HG03095 (cell line): ENCODE results near the gene FAM120B.
"Not testable (repeated sequence)": the region's sequence is repeated elsewhere in the genome, so short reads cannot be mapped to it uniquely, and the experiment has no call there.

Source experiments
- ATAC-seq: cut with Tn5 transposase; IDR thresholded peaks from one replicate; pipeline ENCODE4 v1.9.1; 2021; ENCODE audit warnings: moderate library complexity; ENCODE audit not compliant: unreplicated experiment

Gene FAM120B

DNA sequence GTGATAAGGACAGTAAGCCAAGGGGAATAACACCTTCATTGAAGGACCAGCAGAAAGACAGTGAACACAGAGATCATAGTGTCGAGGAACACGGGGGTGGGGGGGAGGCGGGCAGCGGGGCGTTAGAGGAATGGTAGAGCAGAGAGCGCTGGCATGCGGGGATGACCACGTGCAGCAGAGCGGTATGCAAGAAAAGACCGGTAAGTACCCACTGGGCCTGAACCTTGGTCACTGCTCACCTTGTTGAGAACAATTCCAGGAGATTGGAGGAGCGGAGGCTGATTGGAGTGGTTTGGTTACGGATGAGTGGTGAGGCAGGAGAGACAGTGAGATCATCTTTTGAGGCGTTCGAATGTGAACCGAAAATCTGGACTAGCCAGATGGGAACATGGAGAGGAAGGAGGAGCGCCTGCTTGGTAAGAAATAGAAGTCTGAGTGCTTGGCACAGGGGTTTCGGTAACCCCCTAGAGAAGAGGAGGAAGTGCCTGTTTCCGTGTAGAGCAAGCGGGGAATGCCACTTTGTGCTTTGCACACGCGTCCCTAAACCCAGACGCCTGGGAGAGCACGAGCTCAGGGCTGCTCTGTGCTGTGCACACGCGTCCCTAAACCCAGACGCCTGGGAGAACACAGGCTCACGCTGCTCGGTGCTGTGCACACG lies 70.0 kb downstream of the FAM120B start:
- ATAC-seq: no peak

DNA sequence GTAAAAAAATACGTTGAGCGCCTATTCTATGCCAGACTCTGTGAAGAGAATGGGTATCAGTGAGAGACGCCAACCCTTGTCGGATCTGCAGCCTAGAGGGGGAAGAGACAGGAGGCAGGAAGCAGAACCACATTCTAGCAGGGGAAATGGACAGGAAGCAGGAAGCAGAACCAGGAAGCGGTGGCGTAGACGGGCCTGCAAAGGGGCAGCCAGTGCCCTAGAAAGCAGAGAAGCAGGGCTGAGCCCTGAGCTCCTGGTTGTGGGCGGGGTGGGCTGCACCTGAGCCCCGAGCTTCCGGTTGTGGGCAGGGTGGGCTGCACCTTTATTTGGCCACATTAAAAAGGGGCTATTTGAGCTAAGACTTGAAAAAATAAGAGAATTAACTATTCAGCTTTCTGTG lies 71.9 kb downstream of the FAM120B start:
- no peak for ATAC-seq

DNA sequence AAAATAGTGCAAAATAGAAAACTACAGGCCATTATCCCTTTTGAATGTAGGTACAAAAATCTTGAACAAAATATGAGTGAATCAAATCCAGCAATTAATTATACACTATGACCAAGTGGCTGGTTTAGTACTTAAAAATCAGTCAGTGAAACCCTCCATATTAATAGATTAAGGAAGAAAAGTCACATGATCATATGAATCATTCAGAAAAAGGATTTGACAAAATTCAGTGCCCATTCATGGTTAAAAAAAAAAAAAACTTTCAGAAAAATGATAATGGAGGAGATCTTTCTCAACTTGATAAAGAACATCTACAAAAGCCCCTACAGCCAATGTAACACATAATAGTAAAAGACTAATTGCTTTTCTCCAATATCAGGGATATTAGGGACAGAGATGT lies 75.0 kb downstream of the FAM120B start:
- ATAC-seq: no peak

DNA sequence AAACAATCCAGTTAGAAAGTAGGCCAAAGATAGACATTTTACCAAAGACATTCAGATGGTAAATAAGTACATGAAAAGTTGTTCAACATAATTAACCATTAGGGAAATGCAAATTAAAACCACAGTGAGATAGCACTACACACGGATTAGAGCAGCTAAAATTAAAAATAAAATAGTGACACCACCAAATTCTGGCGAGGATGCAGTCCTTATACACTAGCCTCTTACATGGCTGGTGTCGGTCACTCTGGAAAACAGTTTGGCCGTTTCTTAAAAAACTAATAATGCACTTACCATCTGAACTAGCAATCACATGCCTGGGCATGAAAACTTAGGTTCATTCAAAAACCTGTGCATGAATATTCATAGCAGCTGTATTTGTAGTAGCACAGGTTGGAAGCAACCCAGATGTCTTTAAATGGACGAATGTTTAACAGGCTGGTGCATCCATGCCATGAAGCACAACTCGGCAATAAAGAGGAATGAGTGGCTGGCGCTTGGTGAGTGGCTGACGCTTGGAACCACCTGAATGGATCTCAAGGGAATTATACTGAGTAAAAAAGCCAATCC lies 77.0 kb downstream of the FAM120B start:
- ATAC-seq: no peak

DNA sequence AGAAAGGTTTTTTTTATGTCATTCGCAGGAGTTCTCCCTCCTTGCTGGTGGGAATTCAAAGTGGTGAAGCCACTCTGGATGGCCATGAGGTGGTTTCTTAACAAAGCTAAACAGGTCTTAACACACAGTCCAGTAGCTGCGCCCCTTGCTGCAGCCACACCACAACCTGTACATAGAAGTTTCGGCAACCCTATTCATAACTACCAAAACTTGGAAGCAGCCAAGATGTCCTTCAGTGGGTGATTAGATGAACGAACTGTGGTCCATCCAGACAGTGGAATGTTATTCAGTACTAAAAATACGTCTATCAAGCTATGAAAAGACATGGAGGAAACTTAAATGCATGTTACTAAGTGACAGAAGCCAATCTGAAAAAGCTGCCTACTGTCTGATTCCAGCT lies 78.9 kb downstream of the FAM120B start:
- ATAC-seq: no peak

DNA sequence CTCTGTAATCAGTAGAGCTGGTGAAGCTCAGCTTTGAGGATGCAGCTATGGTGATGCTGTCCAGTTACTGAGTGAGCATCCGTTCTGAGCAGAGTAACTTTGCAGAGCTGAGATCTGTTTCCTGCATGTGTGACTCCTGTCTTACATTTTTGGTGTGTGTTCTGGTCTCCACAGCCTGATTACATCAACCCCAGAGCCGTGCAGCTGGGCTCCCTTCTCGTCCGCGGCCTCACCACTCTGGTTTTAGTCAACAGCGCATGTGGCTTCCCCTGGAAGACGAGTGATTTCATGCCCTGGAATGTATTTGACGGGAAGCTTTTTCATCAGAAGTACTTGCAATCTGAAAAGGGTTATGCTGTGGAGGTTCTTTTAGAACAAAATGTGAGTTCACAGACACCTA lies 81.6 kb downstream of the FAM120B start:
- no peak for ATAC-seq

DNA sequence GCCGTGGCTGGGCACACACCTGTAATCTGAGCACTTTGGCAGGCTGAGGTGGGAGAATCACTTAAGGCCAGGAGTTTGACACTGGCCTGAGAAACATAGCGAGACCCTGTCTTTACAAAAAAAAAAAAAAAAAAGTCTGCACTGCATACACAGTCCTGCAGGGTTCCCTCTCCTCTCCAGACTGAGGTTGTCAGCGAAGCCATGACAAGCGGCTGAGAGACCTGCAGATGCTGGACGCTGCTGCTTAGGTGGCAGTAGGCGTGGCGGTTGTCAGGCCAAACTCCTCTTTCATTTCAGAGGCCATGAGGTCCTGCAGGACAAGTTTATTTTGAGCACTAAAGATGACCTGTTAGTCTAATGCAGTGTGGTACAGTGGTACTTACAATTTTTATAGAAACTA lies 86.5 kb downstream of the FAM120B start:
- no peak for ATAC-seq

- ATAC-seq: no peak
Measured at GRCh38 chr6:170393807-170394399, 87.3 kb downstream of the FAM120B start.

GRCh38 chr6:170394980-170395379 lies 88.4 kb downstream of the FAM120B start:
- ATAC-seq: no peak

DNA sequence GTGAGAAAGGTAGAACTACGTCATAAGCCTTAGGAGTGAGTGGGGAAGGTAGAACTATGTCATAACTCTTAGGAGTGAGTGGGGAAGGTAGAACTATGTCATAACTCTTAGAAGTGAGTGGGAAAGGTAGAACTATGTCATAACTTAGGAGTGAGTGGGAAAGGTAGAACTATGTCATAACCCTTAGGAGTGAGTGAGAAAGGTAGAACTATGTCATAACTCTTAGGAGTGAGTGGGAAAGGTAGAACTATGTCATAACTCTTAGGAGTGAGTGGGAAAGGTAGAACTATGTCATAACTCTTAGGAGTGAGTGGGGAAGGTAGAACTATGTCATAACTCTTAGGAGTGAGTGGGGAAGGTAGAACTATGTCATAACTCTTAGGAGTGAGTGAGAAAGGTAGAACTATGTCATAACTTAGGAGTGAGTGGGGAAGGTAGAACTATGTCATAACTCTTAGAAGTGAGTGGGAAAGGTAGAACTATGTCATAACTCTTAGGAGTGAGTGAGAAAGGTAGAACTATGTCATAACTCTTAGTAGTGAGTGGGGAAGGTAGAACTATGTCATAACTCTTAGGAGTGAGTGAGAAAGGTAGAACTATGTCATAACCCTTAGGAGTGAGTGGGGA lies 92.3 kb downstream of the FAM120B start:
- ATAC-seq: not testable (repeated sequence)

- ATAC-seq: not testable (repeated sequence)
Measured at GRCh38 chr6:170399955-170400558, 93.5 kb downstream of the FAM120B start.

- no peak for ATAC-seq
Measured at GRCh38 chr6:170402318-170403040, 95.9 kb downstream of the FAM120B start.

GRCh38 chr6:170403451-170403850 lies 96.9 kb downstream of the FAM120B start:
- ATAC-seq: no peak

DNA sequence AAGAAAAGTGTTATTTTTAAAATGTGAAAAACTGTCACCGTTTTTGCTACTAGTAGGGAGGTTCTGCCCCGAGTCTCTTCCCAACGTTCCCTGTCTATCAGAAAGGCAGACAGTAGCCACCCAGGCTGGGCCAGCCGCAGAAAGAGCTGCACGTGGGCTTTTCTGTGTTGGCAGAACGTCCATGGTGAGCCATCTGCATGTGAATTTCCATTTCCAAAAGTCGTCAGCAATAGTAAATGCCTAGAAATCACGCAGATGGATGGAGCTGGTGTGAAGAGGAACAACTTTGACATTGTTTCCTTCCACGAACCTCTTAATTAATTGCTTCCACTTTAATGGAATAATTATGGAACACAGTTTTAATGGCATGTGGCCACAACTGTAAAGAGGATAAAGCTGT lies 97.5 kb downstream of the FAM120B start:
- ATAC-seq: no peak

GRCh38 chr6:170404697-170405096 lies 98.1 kb downstream of the FAM120B start:
- no peak for ATAC-seq

DNA sequence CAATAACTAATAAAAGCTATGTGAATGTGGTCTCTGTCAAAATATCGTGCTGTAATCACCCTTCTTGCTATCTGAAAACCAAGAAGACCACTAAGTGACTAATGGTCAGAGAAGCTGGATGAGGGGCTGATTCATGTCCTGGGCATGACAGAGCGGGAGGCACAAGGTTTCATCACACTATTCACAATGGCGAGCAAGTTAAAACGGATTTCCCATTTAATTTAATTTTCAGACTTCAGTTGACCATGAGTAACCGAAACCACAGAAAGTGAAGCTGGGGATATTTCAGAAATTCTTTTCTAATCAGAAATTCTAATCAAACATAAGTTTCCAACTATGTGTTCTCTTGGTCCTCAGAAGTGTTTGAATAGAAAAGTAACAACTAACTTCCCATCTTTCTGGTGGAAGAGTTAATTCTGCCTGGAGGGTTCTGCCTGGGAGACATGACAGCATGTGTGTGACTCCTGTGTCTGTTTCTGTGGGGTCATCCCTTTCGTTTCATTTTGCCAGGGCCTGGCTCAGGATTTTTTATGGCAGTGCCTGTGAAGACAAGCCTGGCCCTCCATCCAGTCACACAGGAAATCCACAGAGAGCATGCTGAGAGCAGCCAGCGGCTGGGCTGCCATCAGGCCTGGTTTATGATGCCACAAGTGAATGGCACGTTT lies 98.9 kb downstream of the FAM120B start:
- ATAC-seq: no peak

GRCh38 chr6:170407200-170407599 lies 100.6 kb downstream of the FAM120B start:
- ATAC-seq: no peak

- no peak for ATAC-seq
Measured at GRCh38 chr6:170407932-170408331, 101.4 kb downstream of the FAM120B start.

DNA sequence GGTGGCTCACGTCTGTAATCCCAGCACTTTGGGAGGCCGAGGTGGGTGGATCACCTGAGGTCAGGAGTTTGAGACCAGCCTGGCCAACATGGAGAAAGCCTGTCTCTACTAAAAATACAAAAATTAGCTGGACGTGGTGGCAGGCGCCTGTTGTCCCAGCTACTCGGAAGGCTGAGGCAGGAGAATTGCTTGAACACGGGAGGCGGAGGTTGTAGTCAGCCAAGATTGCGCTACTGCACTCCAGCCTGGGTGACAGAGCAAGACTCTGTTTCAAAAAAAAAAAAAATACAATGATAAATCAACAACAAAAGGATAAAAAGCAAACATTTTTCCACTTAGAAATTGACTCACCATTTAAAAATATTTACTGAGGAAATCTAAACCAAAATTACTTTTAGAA lies 103.2 kb downstream of the FAM120B start:
- not testable (repeated sequence) for ATAC-seq

- ATAC-seq: no peak
Measured at GRCh38 chr6:170410241-170410640, 103.7 kb downstream of the FAM120B start.

- ATAC-seq: no peak
Measured at GRCh38 chr6:170415318-170415717, 108.8 kb downstream of the FAM120B start.
